ENCODE measurements around the gene MOGAT1. TPM values are rescaled to one million over a fixed set of nuclear protein-coding genes. Genes with fewer than 3 reads are reported as not detected.
A peak's percentile ranks its signal among the peaks of the same experiment; 100 is the strongest.

Gene MOGAT1
- total RNA-seq, 1 experiment from 2014 or later: 0.22 TPM

DNA sequence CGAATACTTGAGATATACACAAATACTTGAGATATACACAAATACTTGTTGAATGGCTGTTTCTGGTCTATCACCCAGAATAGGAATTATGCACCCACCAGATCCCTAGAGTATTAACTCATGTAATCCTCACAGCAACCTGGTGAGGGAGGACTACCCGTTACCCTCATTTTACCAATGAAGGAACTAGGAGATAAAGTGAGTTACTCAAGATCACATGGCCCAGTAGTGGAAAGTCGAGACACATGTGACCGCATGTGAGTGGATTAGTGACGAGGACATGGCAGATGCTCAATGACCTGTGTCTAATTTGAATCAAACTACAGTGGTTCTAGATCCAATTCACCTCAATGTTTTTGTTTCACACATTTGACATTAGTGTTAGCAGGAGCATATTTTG is 2.4 kb downstream of the MOGAT1 start:
- ChIA-PET POLR2A (no interaction called here), CTCF (interaction anchor here (1.1 kb wide), 1 partner anchor 229 kb away, joined by 3 read pairs; no protein-coding TSS in a partner anchor), RAD21 (ENCODE audit: low non-redundant PET in 1 of 2, low total read pairs in 2 of 2, uncharacterized antibody in 2 of 2, unreplicated experiment in 2 of 2) (no interaction called here)
- TF ChIP-seq, protein P1, sequence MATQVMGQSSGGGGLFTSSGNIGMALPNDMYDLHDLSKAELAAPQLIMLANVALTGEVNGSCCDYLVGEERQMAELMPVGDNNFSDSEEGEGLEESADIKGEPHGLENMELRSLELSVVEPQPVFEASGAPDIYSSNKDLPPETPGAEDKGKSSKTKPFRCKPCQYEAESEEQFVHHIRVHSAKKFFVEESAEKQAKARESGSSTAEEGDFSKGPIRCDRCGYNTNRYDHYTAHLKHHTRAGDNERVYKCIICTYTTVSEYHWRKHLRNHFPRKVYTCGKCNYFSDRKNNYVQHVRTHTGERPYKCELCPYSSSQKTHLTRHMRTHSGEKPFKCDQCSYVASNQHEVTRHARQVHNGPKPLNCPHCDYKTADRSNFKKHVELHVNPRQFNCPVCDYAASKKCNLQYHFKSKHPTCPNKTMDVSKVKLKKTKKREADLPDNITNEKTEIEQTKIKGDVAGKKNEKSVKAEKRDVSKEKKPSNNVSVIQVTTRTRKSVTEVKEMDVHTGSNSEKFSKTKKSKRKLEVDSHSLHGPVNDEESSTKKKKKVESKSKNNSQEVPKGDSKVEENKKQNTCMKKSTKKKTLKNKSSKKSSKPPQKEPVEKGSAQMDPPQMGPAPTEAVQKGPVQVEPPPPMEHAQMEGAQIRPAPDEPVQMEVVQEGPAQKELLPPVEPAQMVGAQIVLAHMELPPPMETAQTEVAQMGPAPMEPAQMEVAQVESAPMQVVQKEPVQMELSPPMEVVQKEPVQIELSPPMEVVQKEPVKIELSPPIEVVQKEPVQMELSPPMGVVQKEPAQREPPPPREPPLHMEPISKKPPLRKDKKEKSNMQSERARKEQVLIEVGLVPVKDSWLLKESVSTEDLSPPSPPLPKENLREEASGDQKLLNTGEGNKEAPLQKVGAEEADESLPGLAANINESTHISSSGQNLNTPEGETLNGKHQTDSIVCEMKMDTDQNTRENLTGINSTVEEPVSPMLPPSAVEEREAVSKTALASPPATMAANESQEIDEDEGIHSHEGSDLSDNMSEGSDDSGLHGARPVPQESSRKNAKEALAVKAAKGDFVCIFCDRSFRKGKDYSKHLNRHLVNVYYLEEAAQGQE (IDR thresholded peaks at IDR 0.05; ENCODE audit: low read depth): no peak
- TF ChIP-seq POLR2AphosphoS5 (IDR thresholded peaks at IDR 0.05; ENCODE audit: low read depth, low read length): no peak
- TF ChIP-seq RAD21 (IDR thresholded peaks at IDR 0.05; ENCODE audit: low read depth): no peak
- TF ChIP-seq, protein P2, sequence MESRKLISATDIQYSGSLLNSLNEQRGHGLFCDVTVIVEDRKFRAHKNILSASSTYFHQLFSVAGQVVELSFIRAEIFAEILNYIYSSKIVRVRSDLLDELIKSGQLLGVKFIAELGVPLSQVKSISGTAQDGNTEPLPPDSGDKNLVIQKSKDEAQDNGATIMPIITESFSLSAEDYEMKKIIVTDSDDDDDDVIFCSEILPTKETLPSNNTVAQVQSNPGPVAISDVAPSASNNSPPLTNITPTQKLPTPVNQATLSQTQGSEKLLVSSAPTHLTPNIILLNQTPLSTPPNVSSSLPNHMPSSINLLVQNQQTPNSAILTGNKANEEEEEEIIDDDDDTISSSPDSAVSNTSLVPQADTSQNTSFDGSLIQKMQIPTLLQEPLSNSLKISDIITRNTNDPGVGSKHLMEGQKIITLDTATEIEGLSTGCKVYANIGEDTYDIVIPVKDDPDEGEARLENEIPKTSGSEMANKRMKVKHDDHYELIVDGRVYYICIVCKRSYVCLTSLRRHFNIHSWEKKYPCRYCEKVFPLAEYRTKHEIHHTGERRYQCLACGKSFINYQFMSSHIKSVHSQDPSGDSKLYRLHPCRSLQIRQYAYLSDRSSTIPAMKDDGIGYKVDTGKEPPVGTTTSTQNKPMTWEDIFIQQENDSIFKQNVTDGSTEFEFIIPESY (IDR thresholded peaks at IDR 0.05; ENCODE audit: extremely low read depth, insufficient replicate concordance, low read length): no peak
- TF ChIP-seq EGR1 (IDR thresholded peaks at IDR 0.05; ENCODE audit: low read depth): no peak
- TF ChIP-seq ZFX (IDR thresholded peaks at IDR 0.05): no peak
- Histone ChIP-seq H3K79me2 (ENCODE audit: insufficient read depth, low read length) (no peaks in the 10 kb centered on the region), H3K9me3 (ENCODE audit: control insufficient read depth in 1 of 2, insufficient read depth in 1 of 2, low read depth in 1 of 2, low read length in 2 of 2) (no peaks in the 10 kb centered on the region), H3K9me2 (ENCODE audit: insufficient read depth) (no peaks in the 10 kb centered on the region), H2AFZ (ENCODE audit: low read depth, low read length, poor library complexity, severe bottlenecking) (no peak overlapping the region), H3K27me3 (ENCODE audit: insufficient read depth, low read length) (no peaks in the 10 kb centered on the region), H3K4me3 (replicated peaks in 1 of 2; ENCODE audit: low read depth in 1 of 2, low read length in 2 of 2) (no peak overlapping the region), H4K20me1 (ENCODE audit: insufficient read depth) (no peaks in the 10 kb centered on the region), H3K9ac (ENCODE audit: low read length) (no peak overlapping the region), H3K4me1 (ENCODE audit: control insufficient read depth in 1 of 2, insufficient read depth in 2 of 2, low read length in 2 of 2) (peaks cover 0 to 5% of the 10 kb centered on the region in 2 experiments; a peak in 1 of 4 replicates), H3K27ac (ENCODE audit: low read depth, low read length) (no peak overlapping the region), H3K36me3 (ENCODE audit: control insufficient read depth in 1 of 2, insufficient read depth in 2 of 2, low read length in 2 of 2) (no peaks in the 10 kb centered on the region), H3K4me2 (ENCODE audit: low read length) (no peak overlapping the region)
- ATAC-seq: peak; percentile 63
- no TSS peak for BruUV-seq (replicated peaks)
- intact Hi-C loops (cut with micrococcal nuclease): no loop called here
- no peak for DNase-seq (ENCODE audit: low read depth, low spot score)

All from HCT116 (cell line).